ENCODE results near the gene ABCF1. TPM values are rescaled to one million over a fixed set of nuclear protein-coding genes. Genes with fewer than 3 reads are reported as not detected.

ABCF1 gene
- total and polyA plus RNA-seq, 3 donors from 2014 or later = 63.2 to 104 (median 67.1) TPM

DNA sequence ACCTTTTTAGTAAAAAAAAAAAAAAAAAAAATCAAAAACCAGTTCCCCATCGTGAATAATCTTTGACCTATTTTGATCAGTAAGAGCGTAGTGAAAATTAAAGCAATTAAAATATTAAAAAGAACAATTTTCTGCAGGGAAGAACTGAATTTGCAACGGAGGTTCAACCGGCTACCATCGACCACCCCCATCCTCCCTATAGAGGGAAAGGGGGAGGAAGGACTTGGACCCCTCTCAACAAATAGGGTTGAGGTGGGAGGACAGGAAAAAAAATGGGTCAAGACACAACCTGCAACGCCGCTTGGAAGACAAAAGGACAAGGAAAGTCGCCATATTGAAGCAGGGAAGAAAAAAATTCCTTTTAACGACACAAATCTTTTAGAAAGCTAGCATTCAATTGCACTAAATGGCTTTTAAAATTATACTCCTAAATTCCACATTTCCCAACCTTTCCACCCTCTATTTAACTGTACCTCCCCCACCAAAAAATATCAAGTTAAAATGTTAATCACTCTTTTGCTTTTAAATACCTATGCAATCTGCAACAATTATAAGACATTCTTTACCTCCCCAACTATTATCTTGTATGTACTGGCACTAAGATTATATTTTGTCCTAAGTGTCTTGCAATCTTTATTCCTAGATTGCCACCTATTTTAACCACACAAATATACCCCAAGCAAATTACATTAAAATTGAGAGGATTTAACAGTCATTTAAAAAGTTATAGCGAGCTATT, 44.1 kb downstream of the ABCF1 start:
- TF ChIP-seq POLR2A (IDR thresholded peaks at IDR 0.05) (no peak), CTCF (IDR thresholded peaks at IDR 0.05) (no peak)
- no peaks in the 10 kb centered on the region for H3K27me3 ChIP-seq
- H3K9me3 ChIP-seq = no peaks in the 10 kb centered on the region
- WGBS, 2 donors = 0 to 1% methylated on average over 10 of the region's 10 CpGs
- peaks cover 30% of the 10 kb centered on the region for H3K4me1 ChIP-seq
- H3K36me3 ChIP-seq (ENCODE audit: low read depth, missing control alignments) = no peaks in the 10 kb centered on the region
- peak overlapping the region; percentile 98 to 99 for H3K27ac ChIP-seq
- peak overlapping the region; percentile 76 to 96 for H3K4me3 ChIP-seq
- intact Hi-C loops (cut with DNase I; ENCODE audit: low total_unique reads) = no loop called here
- DNase-seq = no peak

DNA sequence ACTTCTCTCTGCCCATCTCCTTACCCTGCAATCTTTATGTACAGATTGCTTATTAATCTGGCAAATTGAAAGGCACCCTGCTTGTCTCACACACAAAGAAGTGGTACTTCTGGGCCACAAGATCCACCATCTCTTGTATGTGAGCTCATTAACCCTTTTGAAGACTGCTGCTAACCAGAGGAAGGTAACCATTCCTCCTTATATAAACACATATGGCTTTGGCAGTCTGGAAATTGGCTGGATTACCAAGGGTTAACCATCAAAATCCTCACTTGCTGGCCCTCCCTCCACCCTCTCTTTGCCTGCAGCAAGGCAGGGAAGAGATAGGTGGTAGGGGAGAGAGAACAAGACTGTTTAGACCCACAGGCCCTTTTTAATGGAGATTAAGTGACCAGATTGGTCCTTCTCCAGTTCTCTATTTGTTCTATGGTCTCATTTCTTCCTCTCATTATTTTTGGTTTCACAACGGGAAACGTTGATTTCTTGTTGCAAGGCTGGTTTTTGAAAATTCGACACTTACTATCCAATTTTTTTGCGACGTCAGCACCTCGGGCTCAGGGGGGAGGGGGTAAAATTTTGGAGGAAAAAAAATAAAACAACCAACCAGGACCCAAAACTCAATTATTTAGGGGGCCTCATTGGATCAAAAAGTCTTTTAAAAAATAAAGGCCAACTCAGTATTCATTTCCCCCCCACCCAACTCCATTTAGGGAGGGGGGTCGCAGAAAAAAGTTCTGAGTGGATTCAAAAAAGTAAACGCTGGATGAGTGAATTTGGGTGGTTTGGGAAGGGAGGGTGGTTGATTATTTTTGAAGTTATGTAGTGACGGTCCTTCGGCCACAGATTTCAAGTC, 44.9 kb downstream of the ABCF1 start:
- H3K27me3 ChIP-seq = no peaks in the 10 kb centered on the region
- DNase-seq = no peak
- no peaks in the 10 kb centered on the region for H3K9me3 ChIP-seq
- peaks cover 25% of the 10 kb centered on the region for H3K4me1 ChIP-seq
- no peak for TF ChIP-seq CTCF (IDR thresholded peaks at IDR 0.05)
- TF ChIP-seq POLR2A (IDR thresholded peaks at IDR 0.05) = no peak
- H3K36me3 ChIP-seq (ENCODE audit: low read depth, missing control alignments) = no peaks in the 10 kb centered on the region
- peak overlapping the region; percentile 98 to 99 for H3K27ac ChIP-seq
- intact Hi-C loops (cut with DNase I; ENCODE audit: low total_unique reads) = no loop called here
- peak overlapping the region; percentile 76 to 96 for H3K4me3 ChIP-seq
- WGBS, 2 donors = 1% methylated on average over 10 of the region's 10 CpGs

- TF ChIP-seq CTCF (IDR thresholded peaks at IDR 0.05) (no peak), POLR2A (IDR thresholded peaks at IDR 0.05) (peak; percentile 99)
- intact Hi-C loops (cut with DNase I; ENCODE audit: low total_unique reads) = no loop called here
- Histone ChIP-seq H3K9me3 (no peaks in the 10 kb centered on the region), H3K27ac (peak within 1 kb of the TSS; percentile 98 to 99), H3K36me3 (ENCODE audit: low read depth, missing control alignments) (no peaks in the 10 kb centered on the region), H3K27me3 (no peaks in the 10 kb centered on the region), H3K4me1 (peaks cover 19% of the 10 kb centered on the region), H3K4me3 (peak within 1 kb of the TSS; percentile 76 to 96)
- DNase-seq = peak; percentile 99
- 0 to 1% methylated on average over 32 to 40 of the region's 40 CpGs for WGBS, 2 donors
Observed at GRCh38 chr6:30616811-30617564, 45.7 kb downstream of the ABCF1 start, which contains the start of gene PPP1R10. TSS of gene PPP1R10 (minus strand) at chr6:30617243. CDS start at chr6:30609944, 7,299 bp downstream.

DNA sequence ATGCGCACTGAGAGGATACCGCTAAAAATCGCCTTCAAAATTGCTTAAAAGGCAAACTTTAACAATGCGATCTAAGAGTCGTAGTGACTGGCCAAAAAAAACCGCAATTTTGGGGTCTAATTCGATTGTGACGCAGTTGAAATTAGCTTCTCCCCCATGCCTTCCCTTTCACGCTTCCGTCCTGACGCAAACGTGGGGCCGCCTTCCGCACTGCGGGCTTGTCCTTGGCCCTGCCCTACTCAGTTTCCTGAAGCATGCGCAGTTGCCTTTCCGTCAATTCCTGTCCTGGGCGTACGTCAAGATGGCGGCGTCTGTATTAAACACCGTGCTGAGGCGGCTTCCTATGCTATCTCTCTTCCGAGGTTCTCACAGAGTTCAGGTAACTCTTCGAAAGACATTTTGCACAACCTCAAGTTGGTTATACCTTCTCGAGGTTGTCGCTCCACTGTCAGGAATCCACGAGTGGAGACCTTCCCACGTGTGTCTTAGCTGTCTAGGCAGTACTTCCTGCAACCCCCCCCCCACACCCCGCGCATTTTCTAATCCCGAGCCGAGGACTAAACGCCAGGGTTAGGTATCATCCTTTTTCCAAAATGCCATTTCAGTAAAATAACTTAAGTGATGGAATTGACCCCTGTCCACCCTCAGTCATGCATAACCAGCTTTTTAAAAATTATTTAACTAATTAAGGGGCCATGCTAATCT, 46.5 kb downstream of the ABCF1 start, which contains the start of gene MRPS18B:
Gene MRPS18B (plus strand): TSS at position 276 of the 705 bp plus-strand sequence. CDS start 26 bp downstream, at position 302.
- peak; percentile 99 for DNase-seq
- TF ChIP-seq CTCF (IDR thresholded peaks at IDR 0.05) (no peak), POLR2A (IDR thresholded peaks at IDR 0.05) (no peak)
- intact Hi-C loops (cut with DNase I; ENCODE audit: low total_unique reads) = no loop called here
- H3K4me1 ChIP-seq = peaks cover 15% of the 10 kb centered on the region
- no peaks in the 10 kb centered on the region for H3K27me3 ChIP-seq
- no peaks in the 10 kb centered on the region for H3K9me3 ChIP-seq
- WGBS, 2 donors = 0 to 1% methylated on average over 34 of the region's 34 CpGs
- H3K27ac ChIP-seq = peak within 1 kb of the TSS; percentile 98 to 99
- no peaks in the 10 kb centered on the region for H3K36me3 ChIP-seq (ENCODE audit: low read depth, missing control alignments)
- H3K4me3 ChIP-seq = peak within 1 kb of the TSS; percentile 76 to 96
